ENCODE measurements around the gene SMIM8. TPM values are rescaled to one million over a fixed set of nuclear protein-coding genes. Genes with fewer than 3 reads are reported as not detected.
"Not testable (repeated sequence)": the region's sequence is repeated elsewhere in the genome, so short reads cannot be mapped to it uniquely, and the experiment has no call there.

The SMIM8 gene, protein sequence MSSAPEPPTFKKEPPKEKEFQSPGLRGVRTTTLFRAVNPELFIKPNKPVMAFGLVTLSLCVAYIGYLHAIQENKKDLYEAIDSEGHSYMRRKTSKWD
- 10 to 100 TPM; 19.5 to 33.0 (median 24.3) TPM for polyA plus RNA-seq (ENCODE audit: insufficient read depth in 1 of 5, insufficient read length in 5 of 5, low replicate concordance in 1 of 5)
- long read RNA-seq, donor 1, transcript SMIM8-201 (3 exons, 2,405 nt), result major isoform, 13 of 16 reads
- long read RNA-seq, donor 1, partial matches to known transcripts, result 0 of 16 reads
- long read RNA-seq, donor 1, other reads (novel, unspliced or antisense), result 0 of 16 reads
- long read RNA-seq, donor 2, partial matches to known transcripts, result 7 of 10 reads
- long read RNA-seq, donor 2, other reads (novel, unspliced or antisense), result 0 of 10 reads
- long read RNA-seq, donor 3, transcript SMIM8-201 (3 exons, 2,405 nt), result major isoform, 5 of 6 reads
- long read RNA-seq, donor 3, partial matches to known transcripts, result 0 of 6 reads
- long read RNA-seq, donor 3, other reads (novel, unspliced or antisense), result 0 of 6 reads
- long read RNA-seq, donor 4, partial matches to known transcripts, result 0 of 5 reads
- long read RNA-seq, donor 4, other reads (novel, unspliced or antisense), result 0 of 5 reads
- long read RNA-seq, donor 5, transcript SMIM8-201 (3 exons, 2,405 nt), result major isoform, 16 of 19 reads
- long read RNA-seq, donor 5, partial matches to known transcripts, result 0 of 19 reads
- long read RNA-seq, donor 5, other reads (novel, unspliced or antisense), result 0 of 19 reads
- long read RNA-seq, donor 6, transcript SMIM8-201 (3 exons, 2,405 nt), result major isoform, 10 of 11 reads
- long read RNA-seq, donor 6, partial matches to known transcripts, result 0 of 11 reads
- long read RNA-seq, donor 6, other reads (novel, unspliced or antisense), result 0 of 11 reads
- long read RNA-seq, donor 7, transcript SMIM8-201 (3 exons, 2,405 nt), result major isoform, 13 of 14 reads
- long read RNA-seq, donor 7, partial matches to known transcripts, result 0 of 14 reads
- long read RNA-seq, donor 7, other reads (novel, unspliced or antisense), result 0 of 14 reads
- long read RNA-seq, donor 8, partial matches to known transcripts, result 0 of 3 reads
- long read RNA-seq, donor 8, other reads (novel, unspliced or antisense), result 0 of 3 reads

DNA sequence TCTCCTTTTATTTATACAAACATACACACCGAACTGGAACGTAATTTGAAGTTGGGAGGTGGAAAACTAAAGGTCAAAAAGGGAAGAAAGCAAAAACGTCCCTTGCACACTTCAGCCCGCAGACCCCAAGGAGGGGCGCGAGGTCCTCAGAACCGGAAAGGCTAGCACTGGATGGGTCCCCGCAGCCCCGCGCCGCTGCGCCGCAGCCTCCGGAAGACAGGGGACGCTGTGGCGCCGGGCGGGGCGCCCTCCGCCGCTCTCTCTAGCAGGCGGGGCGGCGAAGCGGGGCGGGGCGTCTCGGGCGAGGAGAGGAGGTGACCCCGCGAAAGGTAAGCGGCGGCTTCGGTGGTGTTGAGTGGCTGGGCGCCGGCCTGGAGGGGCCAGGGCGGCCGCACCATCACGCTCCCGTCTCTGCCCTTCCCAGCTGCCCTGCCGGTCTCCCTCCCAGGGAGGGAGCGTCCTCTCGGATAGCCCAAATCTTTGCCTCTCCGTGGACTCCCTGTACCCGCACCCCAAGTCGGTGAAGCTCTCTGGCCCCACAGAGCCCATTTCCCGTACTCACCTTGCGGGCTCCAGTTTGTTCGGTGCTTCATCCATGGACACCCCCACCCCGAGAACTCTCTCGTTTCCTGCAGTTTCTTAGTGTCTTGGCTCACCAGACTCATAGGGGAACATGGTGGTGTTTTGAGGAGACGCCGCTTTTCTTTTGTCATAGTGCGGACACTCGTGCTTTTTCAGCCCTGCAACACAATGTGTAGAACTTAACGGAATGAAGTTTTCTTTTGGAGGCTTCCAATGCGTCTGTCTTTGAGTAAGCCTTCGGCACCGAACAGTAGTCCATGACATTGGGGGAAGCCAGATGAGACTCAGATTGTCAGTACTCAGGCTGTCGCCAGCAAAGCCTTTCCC, at the start of gene SMIM8:
Gene SMIM8 (plus strand): TSS at position 285 of the 909 bp plus-strand sequence. CDS start 14,444 bp downstream, outside the sequence.
- DNase-seq, result peak; percentile 74

DNA sequence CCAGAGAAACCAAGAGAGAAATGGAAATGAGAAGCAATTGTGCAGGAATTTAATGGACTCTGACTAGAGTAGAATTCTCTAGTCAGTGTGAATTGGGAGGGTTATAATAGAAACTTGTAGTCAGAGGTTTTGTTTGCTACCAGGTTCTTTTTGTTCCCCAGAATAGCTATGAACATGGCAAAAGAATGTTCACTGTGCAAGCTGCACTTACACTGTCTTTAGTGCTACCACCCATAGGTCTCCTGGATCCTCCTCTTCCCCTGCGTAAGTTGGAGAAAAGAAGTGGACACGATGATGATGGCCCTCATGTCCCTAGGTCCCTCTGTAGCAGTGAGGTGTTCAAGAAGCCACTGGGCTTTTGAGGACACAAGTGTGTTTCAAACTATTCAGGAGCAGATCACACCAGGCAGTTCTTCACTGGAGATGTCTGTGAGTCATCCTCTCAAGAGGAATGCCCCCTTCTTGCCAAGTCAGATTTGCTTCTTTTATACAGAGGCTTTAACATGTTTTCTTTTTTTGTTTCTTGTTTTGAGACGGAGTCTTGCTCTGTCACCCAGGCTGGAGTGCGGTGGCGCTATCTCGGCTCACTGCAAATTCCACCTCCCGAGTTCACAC, 47.6 kb upstream of the SMIM8 start:
- DNase-seq, result no peak

DNA sequence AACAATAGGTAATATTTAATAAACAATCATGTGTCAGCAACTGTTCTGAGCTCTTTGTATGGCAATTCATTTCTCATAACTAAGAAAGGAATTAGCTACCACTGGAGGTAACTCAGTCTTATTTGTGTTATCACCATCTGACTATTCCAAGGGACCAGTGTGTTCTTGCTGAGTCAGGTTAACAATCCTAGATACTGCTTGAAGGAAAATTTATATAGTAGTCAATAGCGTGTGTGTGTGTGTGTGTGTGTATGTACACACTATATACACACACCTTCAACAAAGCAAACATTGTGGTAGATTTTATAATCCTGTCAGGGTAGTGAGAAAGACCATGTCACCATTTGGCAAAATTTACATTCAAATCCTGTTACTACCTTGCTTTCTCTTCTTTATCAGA, 45.8 kb upstream of the SMIM8 start:
- no peak for DNase-seq

DNA sequence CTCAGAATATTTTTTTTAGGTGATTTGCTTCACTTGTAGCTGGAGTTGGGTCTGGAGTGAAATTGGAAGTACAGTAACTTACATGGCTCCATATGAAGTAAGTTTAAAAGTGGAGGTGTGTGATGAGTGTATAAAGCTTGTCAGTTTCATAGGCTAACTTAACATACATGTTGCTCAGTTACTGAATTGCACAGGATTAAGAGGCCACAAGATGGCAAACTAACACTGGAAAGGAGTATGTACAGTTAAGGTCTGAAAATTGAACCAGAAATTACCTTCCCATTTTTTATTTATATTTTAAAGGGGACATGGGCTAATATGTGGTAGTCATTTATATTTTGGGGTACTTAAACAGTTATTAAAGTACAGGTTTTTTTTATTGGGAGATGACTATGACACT, 45.3 kb upstream of the SMIM8 start:
- no peak for DNase-seq

DNA sequence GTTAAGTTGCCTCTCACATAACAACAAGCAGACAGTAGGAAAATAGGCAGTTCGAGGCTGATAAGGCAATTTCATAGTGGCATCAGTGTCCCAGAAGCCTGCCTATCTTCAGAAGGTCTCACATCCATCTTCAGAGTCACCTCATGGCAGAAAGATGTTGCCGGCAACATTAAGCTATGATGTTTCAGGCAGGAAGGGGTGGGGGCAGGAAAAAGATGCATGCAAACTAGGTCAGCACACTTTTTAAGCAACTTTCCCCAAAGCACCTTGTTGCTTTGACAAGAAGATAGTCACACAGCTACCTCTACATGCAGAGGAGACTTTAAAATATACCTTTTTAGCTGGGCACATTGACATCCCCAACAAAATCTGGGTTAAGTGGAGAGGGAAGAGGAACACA, 43.2 kb upstream of the SMIM8 start:
- DNase-seq, result no peak

DNA sequence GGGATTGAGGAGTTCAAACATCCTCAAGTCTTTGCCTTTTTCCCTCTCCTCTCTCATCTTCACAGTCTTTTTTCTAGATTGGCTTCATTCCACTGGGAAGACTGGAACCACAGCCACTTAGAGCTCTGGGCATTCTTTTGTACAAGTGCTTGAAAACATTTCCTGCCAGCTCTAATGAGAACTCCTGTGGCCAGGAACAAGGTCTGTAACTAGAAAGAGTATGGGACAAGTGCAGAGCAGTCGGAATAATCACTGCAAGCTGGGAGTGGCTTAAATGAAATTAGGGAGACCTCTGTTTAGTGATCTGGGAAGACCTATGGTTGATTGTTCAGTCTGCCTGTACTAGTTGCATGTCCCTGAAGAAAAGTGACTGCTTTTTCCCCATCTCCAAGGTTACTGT, 41.0 kb upstream of the SMIM8 start:
- DNase-seq, result no peak

DNA sequence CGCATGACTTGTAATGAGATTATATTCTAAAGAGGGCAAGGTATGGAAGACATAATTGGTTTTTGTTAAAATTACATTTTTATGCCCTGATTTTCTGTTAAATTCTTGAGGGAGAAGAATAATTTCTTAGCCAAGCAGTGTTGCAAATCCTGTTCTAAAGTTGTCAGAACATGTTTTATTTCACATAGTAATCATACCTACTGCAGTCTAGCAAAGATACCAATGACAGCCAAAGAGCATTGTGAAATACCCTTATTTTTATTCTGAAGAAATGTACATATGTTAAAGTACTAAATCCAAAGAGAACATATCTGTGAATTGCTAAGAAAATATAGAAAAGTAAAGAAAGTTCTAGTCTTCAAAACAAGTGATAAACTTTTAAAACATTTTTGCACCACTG, 39.6 kb upstream of the SMIM8 start:
- DNase-seq, result no peak

DNA sequence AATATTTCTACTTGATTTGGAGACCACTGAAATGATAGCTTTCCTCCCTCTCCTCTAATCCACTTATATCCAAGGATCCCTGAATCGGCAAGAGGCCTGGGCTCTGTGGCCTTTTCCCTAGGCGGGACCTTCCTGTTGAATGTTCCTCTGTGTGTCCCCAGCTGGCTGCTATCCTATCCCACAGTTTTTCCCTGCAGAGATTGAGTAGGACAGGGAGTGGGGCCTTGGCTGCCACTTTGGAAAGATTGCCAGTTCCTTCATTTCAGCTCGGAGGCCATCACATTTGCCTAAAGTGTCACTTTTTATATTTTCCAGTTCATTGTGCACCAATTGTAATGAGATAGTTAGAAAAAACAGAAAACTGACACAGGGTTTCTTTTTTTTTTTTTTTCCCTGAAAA, 38.9 kb upstream of the SMIM8 start:
- no peak for DNase-seq

DNA sequence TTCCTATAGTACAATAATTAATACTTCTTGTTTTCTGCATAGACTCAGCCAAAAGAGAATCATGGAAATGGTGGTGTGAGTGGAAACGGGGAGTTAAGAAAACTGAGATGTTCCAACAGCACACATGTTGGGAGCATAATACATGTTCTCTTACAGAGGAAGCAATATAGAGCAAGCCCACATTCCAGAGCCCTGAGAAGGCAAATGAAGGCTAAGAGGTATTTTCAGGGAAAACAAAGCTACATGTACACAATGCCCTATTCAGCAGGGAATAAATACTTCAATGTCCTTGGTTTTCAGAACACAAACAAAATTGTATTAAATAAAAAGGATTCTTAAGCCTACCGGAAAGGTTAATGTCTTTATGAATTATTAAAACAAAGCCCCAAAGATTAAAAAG, 35.1 kb upstream of the SMIM8 start:
- DNase-seq, result no peak

DNA sequence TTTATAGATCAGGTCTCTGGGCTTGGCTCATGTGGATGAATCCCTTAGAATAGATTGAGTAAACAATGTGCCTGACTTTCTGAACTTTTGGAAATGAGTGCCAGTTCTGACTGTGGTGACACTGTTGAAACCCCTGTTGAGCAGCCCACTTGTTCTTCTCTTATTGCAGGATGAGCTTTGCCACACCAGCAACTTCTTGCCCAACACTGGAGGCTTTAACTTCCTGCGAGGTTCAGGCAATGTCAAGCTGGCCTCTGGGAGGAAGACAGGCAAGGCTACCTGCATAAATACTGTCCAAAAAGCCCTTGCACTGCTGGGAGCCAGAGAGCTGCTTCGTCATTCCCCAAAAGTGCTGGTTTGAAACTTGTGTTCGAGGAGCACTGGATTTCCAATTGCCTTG, 32.8 kb upstream of the SMIM8 start:
- no peak for DNase-seq

DNA sequence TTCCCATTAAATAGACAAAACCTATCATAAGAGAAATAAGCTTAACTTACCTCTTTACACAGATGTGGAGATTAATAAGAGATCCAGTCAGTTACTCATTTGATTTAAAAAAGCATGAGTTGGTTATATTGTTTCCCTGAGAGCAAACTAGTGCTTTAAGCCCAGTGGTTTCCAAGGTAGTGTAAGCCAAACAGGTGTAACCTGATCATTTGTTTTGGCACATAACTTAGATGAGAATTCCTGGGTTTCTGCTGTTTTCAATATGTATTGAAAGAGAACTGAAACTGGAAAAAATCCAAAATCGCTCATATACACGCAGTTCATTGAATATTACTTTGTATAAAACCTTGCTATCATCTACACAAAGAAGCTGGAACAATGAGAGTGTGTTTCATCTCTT, 30.5 kb upstream of the SMIM8 start:
- DNase-seq, result no peak

DNA sequence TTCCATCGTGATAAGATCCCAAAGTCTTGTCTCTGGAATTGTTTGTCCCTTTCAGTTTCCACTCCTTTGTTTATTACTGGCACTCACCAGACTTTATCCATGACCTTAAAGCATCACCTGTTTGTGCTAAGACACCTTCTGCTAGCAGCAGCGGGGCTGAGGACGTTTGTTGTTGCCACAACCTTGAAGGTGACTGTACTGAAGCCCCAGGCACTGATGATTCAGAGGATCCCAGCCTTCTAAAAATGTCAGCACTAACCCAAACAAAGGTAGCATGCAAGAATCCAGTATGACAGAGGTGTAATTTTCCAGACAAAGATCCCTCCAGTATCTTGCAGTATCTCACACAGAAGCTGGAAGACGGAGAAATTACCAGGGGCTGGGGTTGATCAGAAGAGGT, 28.9 kb upstream of the SMIM8 start:
- no peak for DNase-seq

DNA sequence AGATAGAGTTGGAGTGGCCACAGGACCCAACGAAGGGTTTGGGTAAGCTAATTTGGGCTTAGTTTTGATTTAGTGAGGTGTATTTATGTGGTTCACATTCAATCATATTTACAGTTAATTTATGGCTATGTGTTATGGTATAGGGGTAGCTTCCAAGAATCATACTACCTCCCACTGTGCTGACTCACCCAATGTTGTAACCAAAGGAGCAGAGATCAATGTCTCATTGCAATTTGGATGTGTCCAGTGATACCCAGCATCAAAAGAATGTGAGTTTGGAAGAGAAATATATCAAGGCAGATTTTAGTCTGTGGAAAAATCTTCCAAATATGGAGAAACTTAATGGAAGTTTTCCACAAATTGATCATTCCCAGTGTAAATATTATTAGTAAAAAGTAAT, 25.3 kb upstream of the SMIM8 start:
- DNase-seq, result no peak

DNA sequence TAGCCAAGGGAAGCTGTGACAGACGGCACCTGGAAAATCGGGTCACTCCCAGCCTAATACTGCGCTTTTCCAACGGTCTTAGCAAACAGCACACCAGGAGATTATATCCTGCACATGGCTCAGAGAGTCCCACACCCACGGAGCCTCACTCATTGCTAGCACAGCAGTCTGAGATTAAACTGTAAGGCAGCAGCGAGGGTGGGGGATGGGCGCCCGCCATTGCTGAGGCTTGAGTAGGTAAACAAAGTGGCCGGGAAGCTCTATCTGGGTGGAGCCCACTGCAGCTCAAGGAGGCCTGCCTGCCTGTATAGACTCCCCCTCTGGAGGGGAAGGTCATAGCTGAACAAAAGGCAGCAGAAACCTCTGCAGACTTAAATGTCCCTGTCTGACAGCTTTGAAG, 21.1 kb upstream of the SMIM8 start:
- DNase-seq, result not testable (repeated sequence)

DNA sequence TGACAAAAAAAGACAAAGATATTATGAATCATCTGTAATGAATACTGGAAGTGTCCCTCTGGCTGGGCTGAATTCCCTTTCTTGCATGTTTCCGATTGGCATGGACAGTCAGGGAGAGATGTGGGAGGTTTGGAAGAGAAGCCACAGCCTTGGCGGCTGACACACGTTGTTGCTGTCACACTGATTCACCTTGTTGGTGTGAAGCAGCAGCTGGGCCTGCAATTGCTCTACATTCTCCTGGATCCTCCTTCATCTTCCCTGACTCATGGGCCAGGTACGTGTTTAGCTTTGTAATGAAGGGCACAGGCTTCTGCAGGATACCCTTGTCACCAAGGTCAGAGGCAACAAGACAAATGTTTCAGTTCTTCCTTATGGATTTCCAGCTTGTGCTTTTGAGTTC, 13.4 kb upstream of the SMIM8 start:
- DNase-seq, result no peak

DNA sequence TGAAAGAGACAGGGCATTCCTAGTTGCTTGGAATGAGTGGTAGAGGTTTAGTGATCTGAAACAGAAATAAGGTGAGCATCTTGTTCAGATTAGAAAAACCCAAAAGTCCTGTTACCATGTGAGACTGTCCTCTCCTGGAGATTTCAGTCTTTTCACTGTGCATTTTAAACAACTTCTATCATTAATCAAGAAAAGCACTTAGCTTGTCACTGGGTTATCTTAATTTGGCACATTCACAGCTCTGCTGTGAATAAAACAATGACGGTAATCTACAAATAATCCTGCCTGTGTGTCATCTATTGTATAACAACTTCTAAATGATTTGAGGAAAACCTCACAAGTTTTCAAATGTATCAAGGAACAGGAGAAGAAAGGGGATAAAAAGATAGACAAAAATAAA, 9.5 kb upstream of the SMIM8 start:
- DNase-seq, result no peak

DNA sequence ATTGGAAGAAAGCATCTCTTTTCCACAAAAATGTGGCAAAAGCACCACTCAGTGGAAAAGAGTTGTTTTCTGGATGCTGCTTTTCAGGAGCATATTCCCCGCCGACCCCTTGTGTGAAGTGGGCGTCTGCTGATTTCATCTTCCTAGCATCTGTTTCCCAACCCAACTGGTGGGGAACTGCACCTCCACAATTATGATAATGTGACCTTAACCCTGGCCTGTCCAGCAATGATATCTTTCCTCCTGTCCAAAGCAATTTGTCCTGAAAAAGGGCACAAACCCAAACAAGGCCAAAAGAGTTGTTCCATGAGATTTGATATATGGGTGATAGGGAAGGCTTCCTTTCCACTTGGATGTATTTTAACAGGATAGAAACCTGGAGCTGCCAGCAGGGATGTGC, 7.3 kb upstream of the SMIM8 start:
- no peak for DNase-seq

DNA sequence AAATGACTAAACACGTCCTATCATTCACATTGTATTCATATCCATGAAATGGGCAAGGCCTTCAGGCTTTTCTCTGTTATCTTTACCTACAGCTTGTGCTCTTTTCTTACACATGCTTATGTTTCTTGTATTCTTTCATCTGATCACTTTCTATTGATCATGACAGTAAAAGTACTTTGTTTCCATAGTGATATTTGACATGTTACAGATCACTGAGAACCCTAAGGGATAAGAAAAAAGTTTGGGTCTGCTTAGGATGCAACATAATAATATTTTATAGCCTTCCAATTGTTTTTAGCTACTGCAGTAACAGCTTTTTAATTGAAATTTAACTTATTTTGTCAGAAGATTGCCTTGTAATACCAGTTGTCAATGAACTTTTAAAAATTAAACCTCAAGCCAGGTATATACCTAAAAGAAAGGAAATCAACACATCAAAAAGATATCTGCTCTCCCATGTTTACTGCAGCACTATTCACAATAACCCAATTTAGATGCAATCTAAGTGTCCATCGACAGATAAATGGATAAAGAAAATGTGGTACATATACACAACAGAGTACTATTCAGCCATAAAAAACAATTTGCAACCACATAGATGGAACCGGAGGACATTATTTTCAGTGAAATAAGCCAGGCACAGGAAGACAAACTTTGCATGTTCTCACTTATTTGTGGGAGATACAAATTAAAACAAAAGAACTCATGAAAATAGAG, 3.0 kb upstream of the SMIM8 start:
- no peak for DNase-seq

DNA sequence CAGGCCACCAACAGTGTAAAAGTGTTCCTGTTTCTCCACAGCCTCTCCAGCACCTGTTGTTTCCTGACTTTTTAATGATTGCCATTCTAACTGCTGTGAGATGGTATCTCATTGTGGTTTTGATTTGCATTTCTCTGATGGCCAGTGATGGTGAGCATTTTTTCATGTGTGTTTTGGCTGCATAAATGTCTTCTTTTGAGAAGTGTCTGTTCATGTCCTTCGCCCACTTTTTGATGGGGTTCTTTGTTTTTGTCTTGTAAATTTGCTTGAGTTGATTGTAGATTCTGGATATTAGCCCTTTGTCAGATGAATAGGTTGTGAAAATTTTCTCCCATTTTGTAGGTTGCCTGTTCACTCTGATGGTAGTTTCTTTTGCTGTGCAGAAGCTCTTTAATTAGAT, 1.5 kb downstream of the SMIM8 start:
- DNase-seq, result not testable (repeated sequence)

DNA sequence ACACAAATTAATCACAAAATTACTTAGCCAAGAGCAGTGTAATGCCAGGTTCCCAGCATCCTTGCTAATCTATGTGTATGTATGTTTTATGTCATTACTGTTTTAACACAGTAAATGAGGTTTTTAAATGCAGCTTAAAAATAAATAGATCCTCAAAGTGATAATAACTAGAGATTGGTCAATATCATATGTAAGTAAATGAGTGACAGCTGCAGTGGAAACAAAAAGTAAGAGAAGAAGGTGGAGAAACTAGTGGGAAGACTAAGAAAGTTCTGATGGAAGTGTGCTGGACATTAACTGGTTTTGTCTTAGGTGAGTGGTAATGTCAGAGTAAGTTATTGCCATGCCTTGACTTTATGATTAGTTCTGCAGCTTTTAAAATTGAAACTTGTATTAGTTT, 8.6 kb downstream of the SMIM8 start:
- no peak for DNase-seq

Data from right lung (tissue), 10 donors.